Ishikawa (cell line): ENCODE results near the gene CCSAP.

Experiments used
- CEBPB ChIP-seq: IDR thresholded peaks from 2 replicates; pipeline ENCODE4 v1.6.1; 2012
- CREB1 ChIP-seq: IDR thresholded peaks from 2 replicates; pipeline ENCODE4 v1.6.1; 2012; ENCODE audit warnings: low read depth
- EGR1 ChIP-seq: IDR thresholded peaks from 2 replicates; pipeline ENCODE4 v1.6.1; 2012
- EP300 ChIP-seq: IDR thresholded peaks from 2 replicates; pipeline ENCODE4 v1.6.1; 2012; ENCODE audit warnings: borderline replicate concordance
- MAX ChIP-seq: IDR thresholded peaks from 2 replicates; pipeline ENCODE4 v1.6.1; 2012
- NFIC ChIP-seq: IDR thresholded peaks from 2 replicates; pipeline ENCODE4 v1.6.1; 2012
- RAD21 ChIP-seq: IDR thresholded peaks from 2 replicates; pipeline ENCODE4 v1.6.1; 2012; ENCODE audit warnings: low read depth
- REST ChIP-seq: IDR thresholded peaks from 2 replicates; pipeline ENCODE4 v1.6.1; 2012; ENCODE audit warnings: low read depth, mild to moderate bottlenecking
- TAF1 ChIP-seq: IDR thresholded peaks from 2 replicates; pipeline ENCODE4 v1.6.1; 2012; ENCODE audit warnings: low read depth, mild to moderate bottlenecking
- TCF12 ChIP-seq: IDR thresholded peaks from 2 replicates; pipeline ENCODE4 v1.6.1; 2012; ENCODE audit warnings: low read depth
- TEAD4 ChIP-seq: IDR thresholded peaks from 2 replicates; pipeline ENCODE4 v1.6.1; 2012
- USF1 ChIP-seq: IDR thresholded peaks from 2 replicates; pipeline ENCODE4 v1.6.1; 2012
- YY1 ChIP-seq: IDR thresholded peaks from 2 replicates; pipeline ENCODE4 v1.6.1; 2012; ENCODE audit warnings: low read depth
- ZBTB7A ChIP-seq: IDR thresholded peaks from 2 replicates; pipeline ENCODE4 v1.6.1; 2012; ENCODE audit warnings: low read depth

- TF ChIP-seq REST (no peak), RAD21 (no peak), EP300 (no peak), CREB1 (no peak), TCF12 (no peak), NFIC (no peak), ZBTB7A (no peak), TEAD4 (no peak), TAF1 (no peak), CEBPB (no peak), MAX (no peak), USF1 (no peak), YY1 (no peak), EGR1 (no peak)
These were observed 61.9 kb downstream of the CCSAP start for GRCh38 chr1:229280921-229281320.
